Ectodermal cell (in vitro differentiated cells): Measurements from ENCODE around the gene SPR.

Experiments used
- H3K27ac ChIP-seq: 2 replicates; pipeline ENCODE4 v1.7.0; 2013; ENCODE audit warnings: mild to moderate bottlenecking, low read depth, low read length; ENCODE audit not compliant: insufficient read depth, poor library complexity, severe bottlenecking
- H3K27me3 ChIP-seq: 2 replicates; pipeline ENCODE4 v1.7.0; 2013; ENCODE audit warnings: mild to moderate bottlenecking, low read length; ENCODE audit not compliant: insufficient read depth, control insufficient read depth, poor library complexity, severe bottlenecking
- H3K36me3 ChIP-seq: one replicate; pipeline ENCODE4 v1.7.0; 2013; ENCODE audit warnings: low read length; ENCODE audit not compliant: control insufficient read depth, insufficient read depth
- H3K4me1 ChIP-seq: one replicate; pipeline ENCODE4 v1.7.0; 2013; ENCODE audit warnings: low read length; ENCODE audit not compliant: control insufficient read depth, insufficient read depth
- H3K4me3 ChIP-seq: 2 replicates; pipeline ENCODE4 v1.7.0; 2013; ENCODE audit warnings: low read depth, low read length, control low read depth; ENCODE audit not compliant: insufficient read depth
- H3K9me3 ChIP-seq: 2 replicates; pipeline ENCODE4 v1.7.0; 2013; ENCODE audit warnings: mild to moderate bottlenecking, low read length, moderate library complexity; ENCODE audit not compliant: control insufficient read depth
- WGBS, 2 experiments: methylation state at CpG; one replicate each; pipeline ENCODE4 v1.1.7; 2013; ENCODE audit warnings: missing lambda C conversion rate in 2 of 2; 5-methylcytosine and 5-hydroxymethylcytosine counted together

The SPR gene

GRCh38 chr2:72921853-72922252 is 34.6 kb downstream of the SPR start:
- Histone ChIP-seq H3K27ac (no peak overlapping the region), H3K36me3 (no peaks in the 10 kb centered on the region), H3K27me3 (peaks cover 100% of the 10 kb centered on the region), H3K4me1 (peaks cover 25% of the 10 kb centered on the region), H3K4me3 (no peak overlapping the region), H3K9me3 (no peaks in the 10 kb centered on the region)
- WGBS, 2 experiments, result 52 to 62% methylated on average over 1 of the region's 1 CpG

DNA sequence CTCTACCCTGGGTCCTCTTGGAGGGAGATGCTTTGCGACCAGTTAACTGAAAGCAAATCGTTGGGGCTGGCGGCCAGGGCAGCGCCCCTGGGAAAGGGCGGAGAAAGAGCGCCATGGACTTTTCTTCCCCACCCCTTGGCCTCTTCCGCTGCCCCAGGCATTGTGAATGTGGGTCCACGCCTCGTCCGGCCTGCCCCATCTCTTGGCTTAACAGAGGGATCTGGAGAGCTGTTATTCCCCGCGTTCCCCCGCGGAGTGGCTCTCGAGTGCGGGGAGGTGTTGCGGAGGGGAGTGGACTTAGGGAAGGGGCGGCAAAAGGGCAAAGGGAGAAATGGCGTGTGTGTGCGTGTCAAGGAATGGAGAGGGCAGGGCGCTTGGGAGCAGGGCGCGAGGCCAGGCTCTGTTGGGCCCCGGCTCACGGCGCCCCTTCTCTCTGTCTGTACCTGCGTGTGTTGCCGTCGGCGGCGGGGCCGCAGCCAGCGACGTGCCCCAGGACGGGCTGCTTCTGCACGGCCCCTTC is 36.7 kb downstream of the SPR start:
- Histone ChIP-seq H3K4me3 (no peak overlapping the region), H3K4me1 (peaks cover 19% of the 10 kb centered on the region), H3K36me3 (no peaks in the 10 kb centered on the region), H3K27ac (no peak overlapping the region), H3K27me3 (peaks cover 100% of the 10 kb centered on the region), H3K9me3 (no peaks in the 10 kb centered on the region)
- 1% methylated on average over 36 of the region's 36 CpGs for WGBS, 2 experiments

GRCh38 chr2:72924353-72925240 is 37.4 kb downstream of the SPR start:
- H3K36me3 ChIP-seq, result no peaks in the 10 kb centered on the region
- H3K27ac ChIP-seq, result no peak overlapping the region
- peaks cover 100% of the 10 kb centered on the region for H3K27me3 ChIP-seq
- 1% methylated on average over 61 of the region's 61 CpGs for WGBS, 2 experiments
- no peaks in the 10 kb centered on the region for H3K9me3 ChIP-seq
- H3K4me1 ChIP-seq, result peaks cover 19% of the 10 kb centered on the region
- no peak overlapping the region for H3K4me3 ChIP-seq

DNA sequence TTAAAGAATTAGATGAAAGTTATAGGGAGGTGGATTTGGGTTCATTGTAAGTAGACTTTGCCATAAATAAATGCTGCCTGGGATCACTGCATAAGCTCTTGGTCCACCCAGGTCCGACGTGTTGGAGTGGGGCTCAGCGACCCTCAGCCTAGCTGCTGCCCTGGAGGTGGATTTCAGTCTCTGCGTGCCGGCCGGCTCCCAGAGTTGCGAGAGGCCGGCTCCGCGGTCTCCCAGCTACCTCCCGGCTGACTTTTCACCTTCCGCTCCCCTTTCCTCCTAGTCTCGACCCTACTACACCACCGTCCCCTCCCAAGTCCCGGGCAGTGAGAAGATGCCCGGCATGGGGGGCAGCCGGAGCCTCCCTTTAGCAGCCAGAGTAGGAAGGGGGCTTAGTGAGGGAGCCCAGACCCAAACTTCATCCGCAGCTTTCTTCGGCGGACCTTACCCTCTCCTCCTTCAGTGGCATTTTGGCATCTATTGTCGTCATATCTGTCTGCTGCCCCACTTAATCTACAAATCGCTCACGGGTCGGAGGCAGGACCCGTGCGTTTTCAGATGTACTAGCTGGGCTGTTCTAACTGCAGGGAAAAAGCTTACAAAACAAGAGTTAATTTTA is 38.2 kb downstream of the SPR start:
- Histone ChIP-seq H3K4me3 (no peak overlapping the region), H3K36me3 (no peaks in the 10 kb centered on the region), H3K27me3 (peaks cover 100% of the 10 kb centered on the region), H3K9me3 (no peaks in the 10 kb centered on the region), H3K27ac (no peak overlapping the region), H3K4me1 (peaks cover 17% of the 10 kb centered on the region)
- 2% methylated on average over 26 of the region's 26 CpGs for WGBS, 2 experiments

GRCh38 chr2:72926368-72926767 is 39.2 kb downstream of the SPR start:
- Histone ChIP-seq H3K4me1 (peaks cover 17% of the 10 kb centered on the region), H3K4me3 (no peak overlapping the region), H3K27me3 (peaks cover 99% of the 10 kb centered on the region), H3K27ac (no peak overlapping the region), H3K36me3 (no peaks in the 10 kb centered on the region), H3K9me3 (no peaks in the 10 kb centered on the region)
- WGBS, 2 experiments, result 9 to 10% methylated on average over 3 to 4 of the region's 4 CpGs

DNA sequence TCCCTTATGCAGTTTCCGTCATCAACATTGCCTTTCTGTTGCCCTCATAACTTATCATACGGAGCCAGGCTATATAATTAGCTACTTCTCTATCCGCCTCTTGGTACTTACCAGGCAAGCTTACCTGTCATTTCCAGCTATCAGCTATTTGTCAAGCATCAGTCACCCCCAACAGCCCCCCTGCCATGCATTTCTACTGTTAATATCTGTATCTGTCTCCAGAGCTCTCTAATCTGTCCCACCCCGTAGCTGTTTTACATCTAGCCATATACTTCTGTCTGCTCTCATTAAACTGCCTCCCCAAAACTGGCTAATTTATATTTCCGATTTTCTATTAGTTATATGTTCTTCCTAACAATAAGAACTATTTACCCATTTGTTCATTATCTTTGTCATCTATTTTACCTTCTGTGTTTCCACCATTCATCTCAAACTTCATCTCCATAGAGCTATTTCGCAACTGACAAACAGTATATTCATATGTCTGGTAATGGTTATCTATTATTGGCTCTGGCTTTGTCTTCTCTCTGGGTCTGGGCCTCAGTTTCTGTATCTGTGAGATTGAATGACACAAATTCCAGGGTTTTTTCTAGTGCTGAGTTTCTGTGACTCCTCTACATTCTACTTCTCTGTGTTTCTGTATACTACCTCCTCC is 39.7 kb downstream of the SPR start:
- Histone ChIP-seq H3K4me3 (no peak overlapping the region), H3K36me3 (no peaks in the 10 kb centered on the region), H3K27me3 (peaks cover 98% of the 10 kb centered on the region), H3K4me1 (peaks cover 17% of the 10 kb centered on the region), H3K9me3 (no peaks in the 10 kb centered on the region), H3K27ac (no peak overlapping the region)
- WGBS, 2 experiments, result 57 to 61% methylated on average over 5 of the region's 6 CpGs

GRCh38 chr2:72927619-72928550 is 40.7 kb downstream of the SPR start:
- H3K27ac ChIP-seq, result no peak overlapping the region
- no peak overlapping the region for H3K4me3 ChIP-seq
- H3K4me1 ChIP-seq, result peaks cover 17% of the 10 kb centered on the region
- no peaks in the 10 kb centered on the region for H3K9me3 ChIP-seq
- H3K36me3 ChIP-seq, result no peaks in the 10 kb centered on the region
- H3K27me3 ChIP-seq, result peaks cover 92% of the 10 kb centered on the region
- WGBS, 2 experiments, result 82 to 87% methylated on average over 8 of the region's 8 CpGs

DNA sequence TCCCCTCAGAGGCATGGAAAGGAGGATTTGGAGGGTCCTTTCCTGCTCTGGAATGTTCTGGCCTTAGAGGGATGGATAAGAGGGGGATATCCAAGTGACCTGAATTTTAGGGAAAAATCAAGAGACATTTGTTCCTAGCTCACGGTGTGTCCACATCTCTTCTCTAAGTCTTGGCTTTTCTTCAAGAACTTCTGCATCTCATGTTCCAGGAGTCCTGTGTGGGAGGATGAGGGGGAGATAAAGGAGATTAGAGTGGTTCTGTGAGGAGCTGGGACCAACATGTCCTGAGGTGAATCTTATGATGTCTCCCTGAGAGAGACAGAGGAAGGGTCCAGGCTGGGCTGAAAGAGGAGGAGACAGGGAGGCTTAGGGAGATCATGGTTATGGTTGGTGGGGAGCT is 41.8 kb downstream of the SPR start:
- H3K4me1 ChIP-seq, result peaks cover 14% of the 10 kb centered on the region
- 95 to 96% methylated on average over 1 of the region's 1 CpG for WGBS, 2 experiments
- H3K36me3 ChIP-seq, result no peaks in the 10 kb centered on the region
- H3K9me3 ChIP-seq, result no peaks in the 10 kb centered on the region
- no peak overlapping the region for H3K4me3 ChIP-seq
- peaks cover 82% of the 10 kb centered on the region for H3K27me3 ChIP-seq
- H3K27ac ChIP-seq, result no peak overlapping the region

DNA sequence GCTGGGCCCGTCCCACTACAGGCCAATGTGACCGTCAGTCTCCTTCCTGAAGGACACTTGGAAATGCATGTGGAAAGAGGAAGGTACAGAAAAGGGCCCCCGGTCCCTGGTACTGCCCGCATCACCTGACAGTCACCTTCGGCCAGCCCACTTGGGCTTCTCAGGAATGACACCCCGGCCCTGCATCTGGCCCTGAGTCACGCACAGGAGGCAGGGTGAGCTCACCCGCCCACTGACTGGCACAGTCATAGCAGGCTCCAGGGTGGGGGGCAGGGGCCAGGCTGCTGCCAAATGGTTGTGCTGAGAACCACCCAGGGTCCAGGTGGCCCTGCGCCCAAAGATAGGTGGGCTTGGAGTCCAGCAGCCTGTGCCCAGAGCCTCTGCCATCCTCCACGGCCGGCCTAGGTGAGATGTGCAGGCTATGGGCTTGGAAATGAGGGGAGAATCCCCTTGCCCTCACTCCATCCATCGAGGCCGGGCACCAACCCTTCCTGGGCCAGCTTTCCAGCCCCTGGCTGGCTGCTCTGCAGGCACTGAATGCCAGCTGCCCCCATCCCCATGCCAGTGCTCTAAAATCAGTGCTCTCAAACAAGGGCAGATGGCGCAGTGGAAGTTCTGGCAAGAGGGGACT is 44.2 kb downstream of the SPR start:
- Histone ChIP-seq H3K4me1 (no peaks in the 10 kb centered on the region), H3K4me3 (no peak overlapping the region), H3K27me3 (peaks cover 68% of the 10 kb centered on the region), H3K9me3 (no peaks in the 10 kb centered on the region), H3K36me3 (no peaks in the 10 kb centered on the region), H3K27ac (no peak overlapping the region)
- 90% methylated on average over 14 of the region's 14 CpGs for WGBS, 2 experiments
